HG02642 (cell line): ENCODE measurements around the gene BCAR3.
"Not testable (repeated sequence)": the region's sequence is repeated elsewhere in the genome, so short reads cannot be mapped to it uniquely, and the experiment has no call there.

Experiments used
- ATAC-seq: cut with Tn5 transposase; IDR thresholded peaks from one replicate; pipeline ENCODE4 v1.9.1; 2021; ENCODE audit warnings: mild to moderate bottlenecking; ENCODE audit not compliant: unreplicated experiment, poor library complexity

Gene BCAR3

GRCh38 chr1:93690921-93691789 lies 9.5 kb upstream of the BCAR3 start:
- no peak for ATAC-seq

GRCh38 chr1:93690341-93690740 lies 8.7 kb upstream of the BCAR3 start:
- no peak for ATAC-seq

- ATAC-seq: no peak
Observed at GRCh38 chr1:93689521-93690223, 8.0 kb upstream of the BCAR3 start.

GRCh38 chr1:93687542-93687941 lies 5.9 kb upstream of the BCAR3 start:
- ATAC-seq: no peak

GRCh38 chr1:93686504-93687250 lies 5.0 kb upstream of the BCAR3 start:
- no peak for ATAC-seq

- ATAC-seq: no peak
Observed at GRCh38 chr1:93685918-93686317, 4.3 kb upstream of the BCAR3 start.

GRCh38 chr1:93683234-93683633 lies 1.6 kb upstream of the BCAR3 start:
- ATAC-seq: no peak

GRCh38 chr1:93681989-93682412 lies 364 bp upstream of the BCAR3 start:
- no peak for ATAC-seq

- peak; percentile 77 for ATAC-seq
Observed at GRCh38 chr1:93680420-93681100, 1.1 kb downstream of the BCAR3 start.

- ATAC-seq: no peak
Observed at GRCh38 chr1:93680076-93680419, 1.6 kb downstream of the BCAR3 start.

- no peak for ATAC-seq
Observed at GRCh38 chr1:93679546-93679945, 2.1 kb downstream of the BCAR3 start.

- no peak for ATAC-seq
Observed at GRCh38 chr1:93678946-93679480, 2.6 kb downstream of the BCAR3 start.

- ATAC-seq: no peak
Observed at GRCh38 chr1:93678491-93678890, 3.1 kb downstream of the BCAR3 start.

- no peak for ATAC-seq
Observed at GRCh38 chr1:93677729-93678128, 3.9 kb downstream of the BCAR3 start.

GRCh38 chr1:93676427-93676826 lies 5.2 kb downstream of the BCAR3 start:
- ATAC-seq: no peak

GRCh38 chr1:93675931-93676330 lies 5.7 kb downstream of the BCAR3 start:
- ATAC-seq: no peak

- no peak for ATAC-seq
Observed at GRCh38 chr1:93675271-93675670, 6.4 kb downstream of the BCAR3 start.

- ATAC-seq: not testable (repeated sequence)
Observed at GRCh38 chr1:93674071-93674470, 7.6 kb downstream of the BCAR3 start.

- no peak for ATAC-seq
Observed at GRCh38 chr1:93673163-93673829, 8.3 kb downstream of the BCAR3 start.
